HG03442 (cell line): ENCODE data around the gene SACS.
"Not testable (repeated sequence)": the region's sequence is repeated elsewhere in the genome, so short reads cannot be mapped to it uniquely, and the experiment has no call there.

Experiments
- ATAC-seq: cut with Tn5 transposase; IDR thresholded peaks from one replicate; pipeline ENCODE4 v1.9.1; 2021; ENCODE audit warnings: mild to moderate bottlenecking, moderate library complexity; ENCODE audit not compliant: unreplicated experiment

SACS gene

GRCh38 chr13:23314837-23315236 is 118.7 kb downstream of the SACS start:
- not testable (repeated sequence) for ATAC-seq

DNA sequence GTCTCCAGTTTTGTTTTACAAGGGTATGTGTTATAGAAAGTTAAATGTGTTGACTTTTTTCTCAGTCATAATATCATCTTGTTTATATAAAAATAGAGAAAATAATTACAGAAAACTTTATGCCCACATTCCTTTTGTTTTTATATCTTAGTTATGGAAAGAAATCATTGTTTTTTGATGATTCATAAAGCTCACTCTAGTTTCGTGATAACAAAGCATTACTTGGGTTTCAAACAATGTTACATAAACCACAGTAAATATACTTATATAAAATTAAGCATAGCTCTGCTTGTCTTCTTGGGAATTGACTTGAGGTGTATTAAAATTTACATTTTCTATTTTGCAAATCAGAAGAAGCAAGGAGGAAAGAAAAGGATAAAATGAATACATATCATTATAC is 140.9 kb downstream of the SACS start:
- no peak for ATAC-seq

GRCh38 chr13:23289917-23290357 is 143.6 kb downstream of the SACS start:
- ATAC-seq, result no peak

DNA sequence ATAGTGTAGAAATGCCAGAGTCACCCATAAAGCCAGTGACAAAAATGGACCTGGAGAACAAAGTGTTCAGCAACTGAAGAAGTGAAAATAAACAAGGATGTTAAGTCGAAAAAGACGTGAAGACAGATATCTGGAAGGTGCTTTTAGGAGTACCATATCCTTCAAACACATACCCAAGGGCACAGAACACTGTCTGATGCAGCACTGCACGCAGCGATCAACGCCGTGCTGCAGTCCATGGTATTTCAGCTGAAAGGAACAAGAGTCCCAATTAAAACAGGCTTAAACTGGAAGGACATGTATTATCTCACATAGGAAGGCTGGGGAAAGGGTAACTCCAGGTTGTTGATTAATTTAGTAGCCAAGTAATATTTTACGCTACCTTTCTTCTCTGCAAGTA is 144.5 kb downstream of the SACS start:
- no peak for ATAC-seq

DNA sequence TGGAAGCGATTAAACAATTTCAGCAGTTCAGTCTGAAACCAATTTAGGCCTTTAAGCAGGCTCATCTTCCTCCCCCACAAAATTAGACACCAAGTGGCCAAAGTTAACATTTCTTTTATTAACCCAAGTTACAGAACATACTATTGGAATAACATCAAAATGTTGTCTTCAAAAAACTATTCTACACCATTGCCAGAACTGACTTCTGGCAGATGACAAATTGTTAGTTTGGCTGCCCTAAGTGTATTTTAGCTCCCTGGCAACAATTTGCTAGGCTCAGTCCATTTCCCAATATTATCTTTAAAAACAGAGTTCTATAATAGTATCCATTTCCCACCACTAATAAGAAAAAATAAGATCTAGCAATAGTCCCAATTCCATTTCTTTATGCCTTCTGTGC is 144.9 kb downstream of the SACS start:
- ATAC-seq, result no peak

DNA sequence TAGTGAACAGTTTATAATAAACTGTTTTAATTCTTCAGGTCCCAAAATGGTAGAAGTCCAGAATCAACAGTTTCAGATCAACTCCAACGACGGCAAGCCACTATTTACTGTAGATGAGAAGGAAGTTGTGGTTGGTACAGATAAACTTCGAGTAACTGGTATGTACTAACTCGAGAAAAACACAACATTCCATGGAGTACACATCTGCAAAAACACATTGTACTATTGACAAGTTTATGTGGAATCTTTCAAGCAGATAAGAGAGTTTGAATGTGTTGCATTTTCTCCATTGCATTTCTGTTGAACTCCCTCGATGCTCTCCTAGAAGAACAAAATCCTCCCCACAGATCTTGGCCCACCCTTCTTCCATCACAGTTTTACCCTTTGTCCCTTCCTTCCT is 154.2 kb downstream of the SACS start:
- no peak for ATAC-seq
